Body of pancreas (tissue), 4 donors: Measurements from ENCODE around the gene LBP. TPM values are rescaled to one million over a fixed set of nuclear protein-coding genes. Genes with fewer than 3 reads are reported as not detected.

Experiments used
- ATAC-seq: fragments of 150-250 bp; one replicate; pipeline ENCODE4 v1.9.1; 2016
- DNase-seq, 4 donors: peaks; one replicate each; pipeline ENCODE4 v3.0.0-alpha.2; 2019
- H3K27ac ChIP-seq, 4 donors: fragments of 200-600 bp; sonication (generic); 1 replicate in 3 of 4; 2 replicates in 1 of 4; pipeline versions ENCODE4 v1.5.1 to v1.6.1; 2016 to 2019; ENCODE audit warnings: mild to moderate bottlenecking in 1 of 4, mixed read lengths in 1 of 4, moderate library complexity in 1 of 4
- H3K27me3 ChIP-seq, 2 donors: fragments of 200-600 bp; sonication (generic); one replicate each; pipeline ENCODE4 v1.6.0; 2016; ENCODE audit warnings: mild to moderate bottlenecking in 1 of 2
- H3K36me3 ChIP-seq, 2 donors: fragments of 200-600 bp; sonication (generic); replicated peaks in 1 of 2; 2 replicates each; pipeline ENCODE4 v1.5.1; 2016; ENCODE audit warnings: low read depth in 2 of 2; ENCODE audit not compliant: insufficient read depth in 1 of 2
- H3K4me1 ChIP-seq: fragments of 200-600 bp; sonication (generic); one replicate; pipeline ENCODE4 v1.6.0; 2016
- H3K4me3 ChIP-seq, 2 donors: fragments of 200-600 bp; sonication (generic); 1 replicate in 1 of 2; 2 replicates in 1 of 2; pipeline ENCODE4 v1.5.1; 2016 to 2019
- H3K9me3 ChIP-seq, 3 donors: fragments of 200-600 bp; sonication (generic); 1 replicate in 2 of 3; 2 replicates in 1 of 3; pipeline ENCODE4 v1.5.1; 2016
- CTCF ChIP-seq, 7 experiments: fragments of 450-650 bp in 4 of 7; fragments of 200-600 bp in 3 of 7; sonication (generic) in 3 of 7; IDR thresholded peaks; one replicate each; pipeline ENCODE4 v1.5.1; 2016 to 2019; ENCODE audit warnings: antibody characterized with exemption in 7 of 7
- POLR2A ChIP-seq, 3 donors: fragments of 450-650 bp; IDR thresholded peaks; one replicate each; pipeline ENCODE4 v1.6.1; 2016; ENCODE audit warnings: antibody characterized with exemption in 3 of 3, mild to moderate bottlenecking in 2 of 3
- WGBS, 2 donors: methylation state at CpG; one replicate each; pipeline ENCODE4 v1.1.5; 2017; 5-methylcytosine and 5-hydroxymethylcytosine counted together
- intact Hi-C: fragments of 100-400 bp; cut with DNase I; formaldehyde crosslinking; loops from one replicate; pipeline ENCODE4 v1.15.1; 2023
- total RNA-seq, 2 donors: library from RNA; depleted of rRNA; stranded (reverse); fragments of >200 nt; gene quantifications; one replicate each; pipeline ENCODE4 v1.1.0, GENCODE V29; 2016

LBP gene
- total RNA-seq, 2 donors from 2014 or later: 0.66 TPM; not detected in 1

GRCh38 chr20:38343311-38344106, 2.8 kb upstream of the LBP start:
- no peaks in the 10 kb centered on the region for H3K36me3 ChIP-seq
- H3K9me3 ChIP-seq: no peaks in the 10 kb centered on the region
- H3K4me3 ChIP-seq: no peak overlapping the region
- WGBS, 2 donors: 47 to 67% methylated on average over 15 to 16 of the region's 16 CpGs
- H3K27ac ChIP-seq: no peak overlapping the region
- no peaks in the 10 kb centered on the region for H3K4me1 ChIP-seq
- intact Hi-C loops: no loop called here
- no peaks in the 10 kb centered on the region for H3K27me3 ChIP-seq
- DNase-seq (peak in 3 of 4 donors; percentile 27 to 34 (median 29)), ATAC-seq (no peak)
- TF ChIP-seq POLR2A (IDR thresholded peaks at IDR 0.05) (no peak), CTCF (IDR thresholded peaks at IDR 0.05) (no peak)

GRCh38 chr20:38344107-38344701, 2.1 kb upstream of the LBP start:
- no peak for TF ChIP-seq CTCF (IDR thresholded peaks at IDR 0.05)
- TF ChIP-seq POLR2A (IDR thresholded peaks at IDR 0.05): no peak
- Histone ChIP-seq H3K9me3 (no peaks in the 10 kb centered on the region), H3K36me3 (no peaks in the 10 kb centered on the region), H3K27me3 (no peaks in the 10 kb centered on the region), H3K27ac (no peak overlapping the region), H3K4me3 (no peak overlapping the region), H3K4me1 (no peaks in the 10 kb centered on the region)
- whole genome bisulfite sequencing, 2 donors: 69 to 76% methylated on average over 5 of the region's 5 CpGs
- no peak for DNase-seq
- no peak for ATAC-seq
- intact Hi-C loops: no loop called here

- WGBS, 2 donors: 13 to 30% methylated on average over 2 of the region's 2 CpGs
- TF ChIP-seq POLR2A (IDR thresholded peaks at IDR 0.05) (no peak), CTCF (IDR thresholded peaks at IDR 0.05) (no peak)
- no peak overlapping the region for H3K4me3 ChIP-seq
- ATAC-seq: no peak
- no peaks in the 10 kb centered on the region for H3K36me3 ChIP-seq
- H3K27ac ChIP-seq: no peak overlapping the region
- intact Hi-C loops: no loop called here
- no peak for DNase-seq
- no peaks in the 10 kb centered on the region for H3K27me3 ChIP-seq
- H3K4me1 ChIP-seq: no peaks in the 10 kb centered on the region
- H3K9me3 ChIP-seq: no peaks in the 10 kb centered on the region
These were observed 639 bp upstream of the LBP start for GRCh38 chr20:38345643-38346042.

GRCh38 chr20:38346741-38347140, 459 bp downstream of the LBP start:
- Histone ChIP-seq H3K27ac (no peak overlapping the region), H3K4me3 (no peak overlapping the region), H3K4me1 (no peaks in the 10 kb centered on the region), H3K27me3 (no peaks in the 10 kb centered on the region), H3K36me3 (no peaks in the 10 kb centered on the region), H3K9me3 (no peaks in the 10 kb centered on the region)
- ATAC-seq (no peak), DNase-seq (no peak)
- intact Hi-C loops: no loop called here
- no peak for TF ChIP-seq POLR2A (IDR thresholded peaks at IDR 0.05)
- no peak for TF ChIP-seq CTCF (IDR thresholded peaks at IDR 0.05)
- 68 to 70% methylated on average over 4 of the region's 4 CpGs for WGBS, 2 donors
